RWPE2 (cell line): ENCODE results near the gene JPH3.

Experiments used
- ATAC-seq: fragments of 200-7000 bp; cut with Tn5 transposase; 3 replicates; pipeline ENCODE4 v1.9.1; 2021; ENCODE audit warnings: low read depth
- DNase-seq: peaks from one replicate; pipeline ENCODE4 v3.0.0-alpha.2; 2020; ENCODE audit warnings: low spot score
- H3K27ac ChIP-seq: fragments of 450-650 bp; 2 replicates; pipeline ENCODE4 v1.5.1; 2017; ENCODE audit warnings: mild to moderate bottlenecking; ENCODE audit not compliant: poor library complexity, severe bottlenecking
- H3K27me3 ChIP-seq: fragments of 250-450 bp; sonication (Bioruptor Pico); 2 replicates; pipeline ENCODE4 v1.5.1; 2021; ENCODE audit warnings: mild to moderate bottlenecking, moderate library complexity; ENCODE audit not compliant: insufficient read depth, poor library complexity, severe bottlenecking
- H3K36me3 ChIP-seq: fragments of 250-450 bp; sonication (Bioruptor Pico); 2 replicates; pipeline ENCODE4 v1.5.1; 2020; ENCODE audit warnings: low read depth, mild to moderate bottlenecking, moderate library complexity
- H3K4me1 ChIP-seq: fragments of 250-450 bp; sonication (Bioruptor Pico); 2 replicates; pipeline ENCODE4 v1.5.1; 2021; ENCODE audit warnings: mild to moderate bottlenecking, moderate library complexity; ENCODE audit not compliant: insufficient read depth, poor library complexity, severe bottlenecking
- H3K4me3 ChIP-seq: fragments of 250-450 bp; sonication (Bioruptor Pico); 2 replicates; pipeline ENCODE4 v1.5.1; 2021; ENCODE audit warnings: mild to moderate bottlenecking, moderate library complexity; ENCODE audit not compliant: severe bottlenecking
- H3K9me3 ChIP-seq: fragments of 250-450 bp; sonication (Bioruptor Pico); 2 replicates; pipeline ENCODE4 v1.5.1; 2021; ENCODE audit warnings: mild to moderate bottlenecking, moderate library complexity; ENCODE audit not compliant: severe bottlenecking
- TF ChIP-seq, protein P1 (sequence below): fragments of 450-650 bp; IDR thresholded peaks from one replicate; pipeline ENCODE4 v1.5.1; 2017; ENCODE audit warnings: mild to moderate bottlenecking, moderate library complexity; ENCODE audit not compliant: poor library complexity, severe bottlenecking

The JPH3 gene

DNA sequence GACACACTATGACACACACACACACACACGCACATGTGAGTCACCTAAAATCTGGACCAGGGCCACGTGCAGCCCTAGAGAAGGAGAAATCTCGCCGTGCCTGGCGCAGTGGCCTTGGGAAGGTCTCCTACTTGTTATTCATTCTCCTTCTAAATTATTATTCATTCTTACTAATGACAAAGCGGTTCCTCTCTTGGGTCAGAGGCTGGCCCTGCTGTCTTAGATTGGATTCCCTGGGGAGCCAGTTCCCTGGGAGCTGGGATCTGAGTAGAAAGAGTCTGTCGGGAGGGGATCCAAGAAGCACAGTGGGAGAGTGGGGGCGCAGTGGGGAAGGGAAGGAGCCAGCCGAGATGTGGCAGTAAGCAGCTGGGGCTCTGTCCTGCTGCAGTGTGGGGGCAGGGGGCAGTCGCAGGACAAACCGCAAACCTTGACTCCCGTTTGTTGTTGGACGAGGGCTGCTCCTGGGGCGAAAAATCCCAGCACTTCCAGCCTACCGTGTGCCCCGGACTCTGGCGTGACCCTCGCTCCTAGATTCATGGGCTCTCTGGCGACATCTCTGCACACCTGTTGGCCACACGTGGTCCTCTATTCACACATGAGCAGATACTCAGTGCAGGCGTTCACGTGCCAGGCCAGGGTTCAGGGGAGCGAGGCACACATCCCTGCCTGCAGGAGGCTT lies 18.7 kb upstream of the JPH3 start:
- Histone ChIP-seq H3K9me3 (no peaks in the 10 kb centered on the region), H3K27me3 (no peaks in the 10 kb centered on the region), H3K36me3 (no peaks in the 10 kb centered on the region), H3K4me1 (no peaks in the 10 kb centered on the region), H3K4me3 (no peak overlapping the region), H3K27ac (no peak overlapping the region)
- no peak for DNase-seq
- ATAC-seq, result no peak
- TF ChIP-seq, protein P1, sequence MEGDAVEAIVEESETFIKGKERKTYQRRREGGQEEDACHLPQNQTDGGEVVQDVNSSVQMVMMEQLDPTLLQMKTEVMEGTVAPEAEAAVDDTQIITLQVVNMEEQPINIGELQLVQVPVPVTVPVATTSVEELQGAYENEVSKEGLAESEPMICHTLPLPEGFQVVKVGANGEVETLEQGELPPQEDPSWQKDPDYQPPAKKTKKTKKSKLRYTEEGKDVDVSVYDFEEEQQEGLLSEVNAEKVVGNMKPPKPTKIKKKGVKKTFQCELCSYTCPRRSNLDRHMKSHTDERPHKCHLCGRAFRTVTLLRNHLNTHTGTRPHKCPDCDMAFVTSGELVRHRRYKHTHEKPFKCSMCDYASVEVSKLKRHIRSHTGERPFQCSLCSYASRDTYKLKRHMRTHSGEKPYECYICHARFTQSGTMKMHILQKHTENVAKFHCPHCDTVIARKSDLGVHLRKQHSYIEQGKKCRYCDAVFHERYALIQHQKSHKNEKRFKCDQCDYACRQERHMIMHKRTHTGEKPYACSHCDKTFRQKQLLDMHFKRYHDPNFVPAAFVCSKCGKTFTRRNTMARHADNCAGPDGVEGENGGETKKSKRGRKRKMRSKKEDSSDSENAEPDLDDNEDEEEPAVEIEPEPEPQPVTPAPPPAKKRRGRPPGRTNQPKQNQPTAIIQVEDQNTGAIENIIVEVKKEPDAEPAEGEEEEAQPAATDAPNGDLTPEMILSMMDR, result no peak

DNA sequence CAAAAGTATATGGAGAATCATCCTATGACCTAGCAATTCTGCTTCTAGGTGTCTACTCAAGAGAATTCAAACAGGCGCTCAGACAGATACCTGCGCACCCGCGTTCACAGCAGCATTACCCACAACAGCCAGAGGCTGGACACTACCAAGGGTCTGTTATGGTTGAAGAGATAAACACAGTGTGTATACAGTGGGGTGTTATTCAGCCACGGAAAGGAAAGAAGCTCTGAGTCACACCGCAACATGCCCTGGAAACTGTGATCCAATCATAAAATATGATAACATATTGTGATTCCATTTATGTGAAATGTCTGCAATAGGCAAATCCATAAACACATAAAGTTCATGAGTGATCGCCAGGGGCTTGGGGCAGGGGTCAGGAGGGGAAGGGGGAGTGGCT lies 18.0 kb upstream of the JPH3 start:
- Histone ChIP-seq H3K27me3 (no peaks in the 10 kb centered on the region), H3K4me3 (no peak overlapping the region), H3K27ac (no peak overlapping the region), H3K36me3 (no peaks in the 10 kb centered on the region), H3K9me3 (no peaks in the 10 kb centered on the region), H3K4me1 (no peaks in the 10 kb centered on the region)
- DNase-seq (no peak), ATAC-seq (no peak)
- TF ChIP-seq, protein P1, result no peak

DNA sequence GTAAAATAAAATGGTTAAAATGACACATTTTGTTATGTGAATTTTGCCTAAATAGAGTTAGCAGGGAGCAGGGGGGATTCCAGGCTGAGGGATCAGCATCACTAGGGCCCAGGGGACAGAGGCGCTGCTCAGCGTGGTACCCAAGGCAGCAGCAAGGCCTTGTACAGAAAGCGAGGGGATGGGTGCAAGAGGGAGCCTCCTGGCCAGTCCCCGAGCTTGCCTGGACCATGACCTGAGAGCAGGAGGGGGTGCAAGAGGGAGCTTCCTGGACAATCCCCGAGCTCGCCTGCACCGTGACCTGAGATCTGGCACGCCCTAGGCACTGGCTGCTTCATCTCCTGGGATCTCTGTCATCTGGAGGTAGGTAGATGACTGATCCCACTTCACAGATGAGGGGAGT lies 17.3 kb upstream of the JPH3 start:
- DNase-seq (no peak), ATAC-seq (no peak)
- Histone ChIP-seq H3K4me1 (no peaks in the 10 kb centered on the region), H3K27me3 (no peaks in the 10 kb centered on the region), H3K36me3 (no peaks in the 10 kb centered on the region), H3K9me3 (no peaks in the 10 kb centered on the region), H3K4me3 (no peak overlapping the region), H3K27ac (no peak overlapping the region)
- TF ChIP-seq, protein P1, result no peak

DNA sequence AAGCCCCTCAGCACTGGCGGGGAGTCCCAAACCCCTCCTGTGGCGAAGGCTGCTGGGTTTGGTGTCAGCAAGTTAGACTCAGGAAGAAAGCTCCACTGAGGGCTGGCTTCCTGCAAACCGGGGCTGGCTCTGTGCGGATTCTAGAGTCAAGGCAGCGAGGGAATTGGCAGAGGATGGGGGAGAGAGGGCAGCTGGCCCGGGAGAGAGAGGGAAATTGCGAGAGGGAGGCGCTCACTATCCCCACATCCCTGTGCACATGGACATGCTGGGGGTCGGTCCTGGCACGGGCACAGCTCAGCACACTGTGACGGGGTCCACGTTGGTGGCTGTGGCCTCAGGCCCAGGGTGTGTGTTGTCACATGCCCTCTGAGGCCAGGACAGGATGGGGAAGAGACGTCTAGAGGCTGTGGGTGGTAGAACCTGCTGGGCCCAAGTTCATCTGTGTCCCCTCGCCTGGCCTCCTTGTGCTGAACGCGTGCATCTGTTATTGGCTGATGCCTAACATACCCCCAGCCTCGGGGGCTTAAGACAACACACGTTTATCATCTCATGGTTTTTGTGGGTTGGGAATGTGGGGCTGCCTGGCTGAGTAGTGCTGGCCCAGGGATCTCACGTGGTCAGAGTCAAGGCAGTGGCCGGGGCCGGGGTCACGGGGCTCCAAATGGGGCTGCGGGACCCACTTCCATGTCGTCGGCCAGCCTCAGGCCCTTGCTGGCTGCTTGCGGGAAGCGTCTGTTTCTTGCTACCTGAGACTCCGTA lies 16.7 kb upstream of the JPH3 start:
- Histone ChIP-seq H3K9me3 (no peaks in the 10 kb centered on the region), H3K4me3 (no peak overlapping the region), H3K4me1 (no peaks in the 10 kb centered on the region), H3K36me3 (no peaks in the 10 kb centered on the region), H3K27ac (no peak overlapping the region), H3K27me3 (no peaks in the 10 kb centered on the region)
- no peak for ATAC-seq
- TF ChIP-seq, protein P1, result no peak
- no peak for DNase-seq
